Muscle layer of duodenum (tissue), 2 donors: Measurements from ENCODE around the gene C16orf95.

Source experiments
- H3K27ac ChIP-seq: one replicate; pipeline ENCODE4 v1.7.0; 2013; ENCODE audit warnings: mild to moderate bottlenecking, low read length
- H3K27me3 ChIP-seq: one replicate; pipeline ENCODE4 v1.7.0; 2013; ENCODE audit warnings: low read depth, mild to moderate bottlenecking, control low read depth, low read length
- H3K36me3 ChIP-seq, 2 donors: one replicate each; pipeline ENCODE4 v1.7.0; 2013; ENCODE audit warnings: low read length in 2 of 2, control low read depth in 1 of 2, mild to moderate bottlenecking in 1 of 2; ENCODE audit not compliant: insufficient read depth in 2 of 2, control insufficient read depth in 1 of 2
- H3K4me1 ChIP-seq, 2 donors: one replicate each; pipeline ENCODE4 v1.7.0; 2013; ENCODE audit warnings: low read length in 2 of 2, mild to moderate bottlenecking in 2 of 2, control low read depth in 1 of 2, moderate library complexity in 1 of 2; ENCODE audit not compliant: insufficient read depth in 2 of 2, control insufficient read depth in 1 of 2
- H3K4me3 ChIP-seq, 2 donors: one replicate each; pipeline ENCODE4 v1.7.0; 2013; ENCODE audit warnings: low read length in 2 of 2, low read depth in 1 of 2, mild to moderate bottlenecking in 1 of 2
- H3K9me3 ChIP-seq, 2 donors: one replicate each; pipeline ENCODE4 v1.7.0; 2013; ENCODE audit warnings: low read length in 2 of 2, control low read depth in 1 of 2, mild to moderate bottlenecking in 1 of 2; ENCODE audit not compliant: control insufficient read depth in 1 of 2
- donor health status: healthy.

The C16orf95 gene

GRCh38 chr16:87358696-87359095 is 41.5 kb upstream of the C16orf95 start:
- H3K9me3 ChIP-seq = no peaks in the 10 kb centered on the region
- no peak overlapping the region for H3K4me3 ChIP-seq
- peaks cover 4 to 14% of the 10 kb centered on the region in 2 donors for H3K4me1 ChIP-seq
- no peaks in the 10 kb centered on the region for H3K27me3 ChIP-seq
- H3K27ac ChIP-seq = no peak overlapping the region
- H3K36me3 ChIP-seq = peaks cover 37 to 44% of the 10 kb centered on the region in 2 donors

- H3K4me1 ChIP-seq = peaks cover 0 to 10% of the 10 kb centered on the region in 2 donors
- no peak overlapping the region for H3K27ac ChIP-seq
- no peaks in the 10 kb centered on the region for H3K9me3 ChIP-seq
- H3K4me3 ChIP-seq = no peak overlapping the region
- peaks cover 37 to 47% of the 10 kb centered on the region in 2 donors for H3K36me3 ChIP-seq
- H3K27me3 ChIP-seq = no peaks in the 10 kb centered on the region
These were observed 41.1 kb upstream of the C16orf95 start for GRCh38 chr16:87358250-87358649.

- H3K36me3 ChIP-seq = peaks cover 32 to 43% of the 10 kb centered on the region in 2 donors
- no peak overlapping the region for H3K27ac ChIP-seq
- H3K4me3 ChIP-seq = no peak overlapping the region
- no peaks in the 10 kb centered on the region for H3K27me3 ChIP-seq
- no peaks in the 10 kb centered on the region for H3K4me1 ChIP-seq
- no peaks in the 10 kb centered on the region for H3K9me3 ChIP-seq
These were observed 39.3 kb upstream of the C16orf95 start for GRCh38 chr16:87356491-87356853.

GRCh38 chr16:87353613-87354012 is 36.4 kb upstream of the C16orf95 start:
- no peaks in the 10 kb centered on the region for H3K9me3 ChIP-seq

GRCh38 chr16:87352818-87353217 is 35.6 kb upstream of the C16orf95 start:
- H3K9me3 ChIP-seq = no peaks in the 10 kb centered on the region
- no peaks in the 10 kb centered on the region for H3K4me1 ChIP-seq
- no peak overlapping the region for H3K4me3 ChIP-seq
- H3K27me3 ChIP-seq = no peaks in the 10 kb centered on the region
- peaks cover 5 to 20% of the 10 kb centered on the region in 2 donors for H3K36me3 ChIP-seq
- H3K27ac ChIP-seq = no peak overlapping the region

More at GRCh38 chr16:87353613-87354012, 36.4 kb upstream of the C16orf95 start:
- Histone ChIP-seq H3K27me3 (no peaks in the 10 kb centered on the region), H3K4me1 (no peaks in the 10 kb centered on the region), H3K36me3 (peaks cover 12 to 25% of the 10 kb centered on the region in 2 donors), H3K27ac (no peak overlapping the region), H3K4me3 (no peak overlapping the region)

- no peaks in the 10 kb centered on the region for H3K9me3 ChIP-seq
- H3K36me3 ChIP-seq = peaks cover 9 to 21% of the 10 kb centered on the region in 2 donors
- no peak overlapping the region for H3K27ac ChIP-seq
- no peaks in the 10 kb centered on the region for H3K27me3 ChIP-seq
- no peaks in the 10 kb centered on the region for H3K4me1 ChIP-seq
- H3K4me3 ChIP-seq = no peak overlapping the region
These were observed 34.1 kb upstream of the C16orf95 start for GRCh38 chr16:87351320-87351698.

- peaks cover 7 to 18% of the 10 kb centered on the region in 2 donors for H3K36me3 ChIP-seq
- no peaks in the 10 kb centered on the region for H3K27me3 ChIP-seq
- H3K9me3 ChIP-seq = no peaks in the 10 kb centered on the region
- no peak overlapping the region for H3K27ac ChIP-seq
- H3K4me1 ChIP-seq = no peaks in the 10 kb centered on the region
- no peak overlapping the region for H3K4me3 ChIP-seq
These were observed 33.6 kb upstream of the C16orf95 start for GRCh38 chr16:87350681-87351319.

- Histone ChIP-seq H3K4me3 (no peak overlapping the region), H3K9me3 (no peaks in the 10 kb centered on the region), H3K36me3 (peaks cover 7 to 18% of the 10 kb centered on the region in 2 donors), H3K27ac (no peak overlapping the region), H3K4me1 (no peaks in the 10 kb centered on the region), H3K27me3 (no peaks in the 10 kb centered on the region)
These were observed 32.8 kb upstream of the C16orf95 start for GRCh38 chr16:87350031-87350430.

- no peaks in the 10 kb centered on the region for H3K9me3 ChIP-seq
- H3K27me3 ChIP-seq = no peaks in the 10 kb centered on the region
- H3K4me1 ChIP-seq = no peaks in the 10 kb centered on the region
- no peak overlapping the region for H3K4me3 ChIP-seq
- no peak overlapping the region for H3K27ac ChIP-seq
- peaks cover 7 to 23% of the 10 kb centered on the region in 2 donors for H3K36me3 ChIP-seq
These were observed 31.5 kb upstream of the C16orf95 start for GRCh38 chr16:87348616-87349157.

GRCh38 chr16:87347932-87348615 is 30.9 kb upstream of the C16orf95 start:
- peaks cover 10 to 26% of the 10 kb centered on the region in 2 donors for H3K36me3 ChIP-seq
- H3K27me3 ChIP-seq = no peaks in the 10 kb centered on the region
- no peaks in the 10 kb centered on the region for H3K4me1 ChIP-seq
- H3K9me3 ChIP-seq = no peaks in the 10 kb centered on the region
- H3K4me3 ChIP-seq = no peak overlapping the region
- H3K27ac ChIP-seq = no peak overlapping the region

- Histone ChIP-seq H3K27me3 (no peaks in the 10 kb centered on the region), H3K4me3 (no peak overlapping the region), H3K27ac (no peak overlapping the region), H3K9me3 (no peaks in the 10 kb centered on the region), H3K36me3 (peaks cover 20 to 41% of the 10 kb centered on the region in 2 donors), H3K4me1 (no peaks in the 10 kb centered on the region)
These were observed 29.4 kb upstream of the C16orf95 start for GRCh38 chr16:87346517-87347060.
